Vagina (tissue), 2 donors: ENCODE measurements around the gene ITGB7.

Experiments used
- POLR2AphosphoS5 ChIP-seq, 2 donors: sonication (generic); formaldehyde crosslinking; IDR thresholded peaks; one replicate each; pipeline ENCODE4 v1.9.0; 2017; ENCODE audit warnings: antibody characterized with exemption in 2 of 2, mild to moderate bottlenecking in 2 of 2, low read depth in 1 of 2; ENCODE audit not compliant: insufficient read depth in 1 of 2
- TF ChIP-seq, protein P1 (sequence below), 3 experiments: fragments of 450-650 bp in 2 of 3; fragments of 200-600 bp in 1 of 3; sonication (generic) in 1 of 3; IDR thresholded peaks; one replicate each; pipeline ENCODE4 v1.5.1; 2017 to 2019; ENCODE audit warnings: antibody characterized with exemption in 3 of 3, mild to moderate bottlenecking in 2 of 3, moderate library complexity in 2 of 3

DNA sequence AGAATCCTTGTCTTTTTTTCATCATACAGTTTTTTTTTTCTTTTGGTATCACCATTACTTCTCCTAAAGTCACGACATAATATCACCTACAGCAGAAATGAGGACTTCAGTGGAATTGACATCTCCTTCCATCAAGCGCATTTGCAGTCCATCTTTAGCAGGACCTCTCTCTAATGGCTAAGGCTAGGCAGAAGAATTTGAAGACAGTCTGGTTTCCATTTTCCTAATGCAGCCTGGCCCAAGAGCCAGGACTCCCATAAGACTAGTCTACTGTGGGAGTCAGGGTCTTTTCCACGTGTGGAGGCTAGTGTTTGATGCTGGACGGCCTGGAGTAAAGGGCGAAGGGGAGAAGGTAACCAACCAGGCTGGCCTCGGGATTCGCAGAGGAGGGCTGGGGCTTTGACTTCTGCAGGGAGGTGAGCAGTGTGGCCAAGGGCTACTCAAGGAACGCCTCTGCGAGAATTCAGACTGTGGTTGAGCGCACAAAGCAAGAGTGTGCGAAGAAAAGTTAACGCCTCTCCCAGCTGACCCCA is 27.3 kb downstream of the ITGB7 start:
- TF ChIP-seq, protein P1, sequence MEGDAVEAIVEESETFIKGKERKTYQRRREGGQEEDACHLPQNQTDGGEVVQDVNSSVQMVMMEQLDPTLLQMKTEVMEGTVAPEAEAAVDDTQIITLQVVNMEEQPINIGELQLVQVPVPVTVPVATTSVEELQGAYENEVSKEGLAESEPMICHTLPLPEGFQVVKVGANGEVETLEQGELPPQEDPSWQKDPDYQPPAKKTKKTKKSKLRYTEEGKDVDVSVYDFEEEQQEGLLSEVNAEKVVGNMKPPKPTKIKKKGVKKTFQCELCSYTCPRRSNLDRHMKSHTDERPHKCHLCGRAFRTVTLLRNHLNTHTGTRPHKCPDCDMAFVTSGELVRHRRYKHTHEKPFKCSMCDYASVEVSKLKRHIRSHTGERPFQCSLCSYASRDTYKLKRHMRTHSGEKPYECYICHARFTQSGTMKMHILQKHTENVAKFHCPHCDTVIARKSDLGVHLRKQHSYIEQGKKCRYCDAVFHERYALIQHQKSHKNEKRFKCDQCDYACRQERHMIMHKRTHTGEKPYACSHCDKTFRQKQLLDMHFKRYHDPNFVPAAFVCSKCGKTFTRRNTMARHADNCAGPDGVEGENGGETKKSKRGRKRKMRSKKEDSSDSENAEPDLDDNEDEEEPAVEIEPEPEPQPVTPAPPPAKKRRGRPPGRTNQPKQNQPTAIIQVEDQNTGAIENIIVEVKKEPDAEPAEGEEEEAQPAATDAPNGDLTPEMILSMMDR (IDR thresholded peaks at IDR 0.05), result no peak
- TF ChIP-seq POLR2AphosphoS5 (IDR thresholded peaks at IDR 0.05; ENCODE audit: insufficient read depth in 1 of 2, low read depth in 1 of 2), result no peak
